Psoas muscle (tissue), 8 donors: ENCODE results near the gene COPG1. TPM values are rescaled to one million over a fixed set of nuclear protein-coding genes. Genes with fewer than 3 reads are reported as not detected.

Experiments
- ATAC-seq, 4 donors: fragments of 200-7000 bp; cut with Tn5 transposase; one replicate each; pipeline ENCODE4 v1.9.1; 2020; ENCODE audit warnings: moderate library complexity in 3 of 4, mild to moderate bottlenecking in 2 of 4
- DNase-seq, 2 donors: peaks; one replicate each; pipeline ENCODE4 v3.0.0-alpha.2; 2020
- H3K27ac ChIP-seq: fragments of 200-600 bp; one replicate; pipeline ENCODE4 v1.8.0; 2022
- H3K27me3 ChIP-seq, 3 donors: fragments of 200-600 bp in 1 of 3; one replicate each; pipeline versions ENCODE4 v1.6.1 to v1.8.0; 2013 to 2022; ENCODE audit warnings: low read length in 2 of 3, mild to moderate bottlenecking in 2 of 3, moderate library complexity in 1 of 3; ENCODE audit not compliant: insufficient read depth in 3 of 3
- H3K36me3 ChIP-seq, 2 donors: fragments of 200-600 bp in 1 of 2; one replicate each; pipeline versions ENCODE4 v1.6.1 to v1.8.0; 2013 to 2022; ENCODE audit warnings: low read depth in 1 of 2, mild to moderate bottlenecking in 1 of 2, moderate library complexity in 1 of 2; ENCODE audit not compliant: insufficient read depth in 1 of 2
- H3K4me1 ChIP-seq: fragments of 200-600 bp; one replicate; pipeline ENCODE4 v1.8.0; 2022
- H3K4me3 ChIP-seq: fragments of 200-600 bp; one replicate; pipeline ENCODE4 v1.8.0; 2022; ENCODE audit warnings: mild to moderate bottlenecking
- H3K9me3 ChIP-seq: fragments of 200-600 bp; one replicate; pipeline ENCODE4 v1.8.0; 2022
- WGBS, 3 donors: extraction: QIAGEN DNeasy Blood & Tissue Kit; methylation state at CpG; one replicate each; pipeline versions ENCODE4 v1.1.6 to v1.1.7; 2013; 5-methylcytosine and 5-hydroxymethylcytosine counted together
- intact Hi-C, 2 donors: fragments of 100-400 bp; cut with DNase I; formaldehyde crosslinking; loops; one replicate each; pipeline versions ENCODE4 v1.11.0 to v1.14.2; 2022
- long read RNA-seq, 2 donors: library from polyadenylated mRNA; unstranded; transcript quantifications; one replicate each; pipeline ENCODE4 v2.0.0, GENCODE V29; 2021
- polyA plus RNA-seq, 3 donors: library from polyadenylated mRNA; stranded (reverse); fragments of 200-250 nt; gene quantifications; one replicate each; pipeline ENCODE4 v1.2.3, GENCODE V29; 2013
- total RNA-seq, 4 donors: library from RNA; stranded (reverse); fragmentation: NEBNext Ultra II Directional in 2 of 4; extraction: Animal tissue kit (Norgen Biotek cat#: 25700) in 2 of 4; gene quantifications; one replicate each; pipeline versions ENCODE4 v1.2.1 to v1.2.4, GENCODE V29; 2021 to 2023
- TF ChIP-seq, protein P1 (sequence below): fragments of 200-600 bp; IDR thresholded peaks from one replicate; pipeline ENCODE4 v1.8.0; 2022; ENCODE audit warnings: antibody characterized with exemption
- donor health status: healthy with polysubstance abuse.
- donor health status: DM: no; HTN: no; CAD: no; lungs with moderate emphysema.
- donor health status: Bipolar disorder and iron deficiency.
- donor health status: healthy.
- donor health status: DM: yes; HTN: yes; CAD: no.
- donor health status: DM: no; HTN: no; CAD: no.
- donor health status: DM: no; HTN: no; CAD: no.
- donor health status: DM: yes; HTN: yes; CAD: no.

Gene COPG1, protein sequence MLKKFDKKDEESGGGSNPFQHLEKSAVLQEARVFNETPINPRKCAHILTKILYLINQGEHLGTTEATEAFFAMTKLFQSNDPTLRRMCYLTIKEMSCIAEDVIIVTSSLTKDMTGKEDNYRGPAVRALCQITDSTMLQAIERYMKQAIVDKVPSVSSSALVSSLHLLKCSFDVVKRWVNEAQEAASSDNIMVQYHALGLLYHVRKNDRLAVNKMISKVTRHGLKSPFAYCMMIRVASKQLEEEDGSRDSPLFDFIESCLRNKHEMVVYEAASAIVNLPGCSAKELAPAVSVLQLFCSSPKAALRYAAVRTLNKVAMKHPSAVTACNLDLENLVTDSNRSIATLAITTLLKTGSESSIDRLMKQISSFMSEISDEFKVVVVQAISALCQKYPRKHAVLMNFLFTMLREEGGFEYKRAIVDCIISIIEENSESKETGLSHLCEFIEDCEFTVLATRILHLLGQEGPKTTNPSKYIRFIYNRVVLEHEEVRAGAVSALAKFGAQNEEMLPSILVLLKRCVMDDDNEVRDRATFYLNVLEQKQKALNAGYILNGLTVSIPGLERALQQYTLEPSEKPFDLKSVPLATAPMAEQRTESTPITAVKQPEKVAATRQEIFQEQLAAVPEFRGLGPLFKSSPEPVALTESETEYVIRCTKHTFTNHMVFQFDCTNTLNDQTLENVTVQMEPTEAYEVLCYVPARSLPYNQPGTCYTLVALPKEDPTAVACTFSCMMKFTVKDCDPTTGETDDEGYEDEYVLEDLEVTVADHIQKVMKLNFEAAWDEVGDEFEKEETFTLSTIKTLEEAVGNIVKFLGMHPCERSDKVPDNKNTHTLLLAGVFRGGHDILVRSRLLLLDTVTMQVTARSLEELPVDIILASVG
- total RNA-seq, result 10 to 100 TPM; 59.7 to 85.6 (median 65.4) TPM
- 10 to 100 TPM; 58.4 to 96.1 (median 66.9) TPM for polyA plus RNA-seq
- long read RNA-seq, donor 1, transcript COPG1-201 (24 exons, 3,078 nt), result major isoform, 70 of 81 reads
- long read RNA-seq, donor 1, partial matches to known transcripts, result 8 of 81 reads
- long read RNA-seq, donor 1, other reads (novel, unspliced or antisense), result 3 of 81 reads
- long read RNA-seq, donor 2, transcript COPG1-201 (24 exons, 3,078 nt), result major isoform, 198 of 236 reads
- long read RNA-seq, donor 2, partial matches to known transcripts, result 22 of 236 reads
- long read RNA-seq, donor 2, other reads (novel, unspliced or antisense), result 15 of 236 reads

DNA sequence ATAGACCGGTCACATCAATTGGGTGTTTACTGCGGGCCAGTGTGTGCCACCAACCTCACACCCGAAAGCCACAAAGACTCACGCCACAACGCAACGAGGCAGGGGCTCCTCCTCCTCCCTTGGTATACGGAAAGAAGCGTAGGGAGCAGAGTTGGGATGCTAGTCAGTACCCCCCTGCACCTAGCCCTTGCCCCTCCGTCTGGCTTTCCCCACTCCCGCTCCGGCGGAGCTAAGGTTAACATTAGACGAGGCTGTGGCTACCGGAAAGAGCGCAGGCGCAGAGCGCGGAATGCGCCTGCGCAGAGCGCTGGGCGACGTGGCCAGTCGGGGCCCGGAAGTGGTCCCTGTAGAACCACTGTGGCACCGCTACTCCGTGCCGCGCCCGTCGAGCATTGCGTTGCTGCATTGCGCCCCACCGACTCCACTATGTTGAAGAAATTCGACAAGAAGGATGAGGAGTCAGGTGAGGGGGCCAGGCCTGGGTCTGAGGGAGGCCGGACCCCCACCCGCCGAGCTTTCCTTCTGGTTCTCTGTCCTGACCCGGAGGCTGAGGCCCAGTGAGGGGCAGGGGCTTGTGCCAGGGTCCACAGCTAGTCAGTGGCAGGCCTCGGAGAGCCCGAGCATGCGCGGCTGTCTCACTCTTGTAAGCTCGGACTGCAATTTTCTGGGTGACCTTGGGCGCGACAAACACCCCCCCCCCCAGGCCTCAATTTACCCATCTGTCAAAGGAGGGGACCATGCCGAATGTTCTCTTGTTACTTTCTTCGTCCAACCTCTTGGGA is at the start of gene COPG1:
Gene COPG1 (plus strand): TSS at position 323 of the 782 bp plus-strand sequence. CDS start 104 bp downstream, at position 427.
- Histone ChIP-seq H3K27ac (peak within 1 kb of the TSS; percentile 87), H3K27me3 (no peaks in the 10 kb centered on the region), H3K4me3 (peak within 1 kb of the TSS; percentile 80), H3K9me3 (no peaks in the 10 kb centered on the region), H3K4me1 (peaks cover 31% of the 10 kb centered on the region), H3K36me3 (peaks cover 0 to 36% of the 10 kb centered on the region in 2 donors)
- intact Hi-C loops, result loop anchor here (2.0 to 10.0 kb wide), 4 partner anchors 67 to 281 kb away; partner anchors contain the start of gene CNBP (in 2 of the 2)
- TF ChIP-seq, protein P1, sequence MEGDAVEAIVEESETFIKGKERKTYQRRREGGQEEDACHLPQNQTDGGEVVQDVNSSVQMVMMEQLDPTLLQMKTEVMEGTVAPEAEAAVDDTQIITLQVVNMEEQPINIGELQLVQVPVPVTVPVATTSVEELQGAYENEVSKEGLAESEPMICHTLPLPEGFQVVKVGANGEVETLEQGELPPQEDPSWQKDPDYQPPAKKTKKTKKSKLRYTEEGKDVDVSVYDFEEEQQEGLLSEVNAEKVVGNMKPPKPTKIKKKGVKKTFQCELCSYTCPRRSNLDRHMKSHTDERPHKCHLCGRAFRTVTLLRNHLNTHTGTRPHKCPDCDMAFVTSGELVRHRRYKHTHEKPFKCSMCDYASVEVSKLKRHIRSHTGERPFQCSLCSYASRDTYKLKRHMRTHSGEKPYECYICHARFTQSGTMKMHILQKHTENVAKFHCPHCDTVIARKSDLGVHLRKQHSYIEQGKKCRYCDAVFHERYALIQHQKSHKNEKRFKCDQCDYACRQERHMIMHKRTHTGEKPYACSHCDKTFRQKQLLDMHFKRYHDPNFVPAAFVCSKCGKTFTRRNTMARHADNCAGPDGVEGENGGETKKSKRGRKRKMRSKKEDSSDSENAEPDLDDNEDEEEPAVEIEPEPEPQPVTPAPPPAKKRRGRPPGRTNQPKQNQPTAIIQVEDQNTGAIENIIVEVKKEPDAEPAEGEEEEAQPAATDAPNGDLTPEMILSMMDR, result no peak
- peak; percentile 90 to 95 (median 92) for ATAC-seq
- peak; percentile 88 to 94 for DNase-seq
- 0 to 1% (median 0%) methylated on average over 48 of the region's 48 CpGs for WGBS, 3 donors

DNA sequence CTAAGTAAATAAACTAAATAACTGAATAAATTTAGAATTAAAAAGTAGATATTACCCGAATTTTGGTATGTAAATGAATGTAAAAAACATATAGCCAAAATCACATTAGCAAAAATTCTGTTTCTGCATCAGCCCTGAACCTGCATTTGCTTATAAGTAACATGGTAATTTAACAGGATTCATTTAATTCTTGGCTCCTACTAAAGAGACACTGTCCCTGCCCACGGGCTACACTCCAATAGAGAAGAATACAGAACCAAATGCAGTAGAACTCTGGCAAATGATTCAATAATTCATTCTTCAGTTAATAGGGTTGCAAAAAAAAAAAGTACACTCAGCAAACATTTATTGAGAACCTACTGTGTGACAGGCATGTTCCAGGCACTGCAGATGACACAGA is 44.9 kb upstream of the COPG1 start:
- Histone ChIP-seq H3K27me3 (no peaks in the 10 kb centered on the region), H3K36me3 (no peaks in the 10 kb centered on the region), H3K4me3 (no peak overlapping the region), H3K27ac (no peak overlapping the region), H3K9me3 (no peaks in the 10 kb centered on the region), H3K4me1 (peaks cover 7% of the 10 kb centered on the region)
- WGBS, 3 donors, result 65 to 74% (median 67%) methylated on average over 2 of the region's 2 CpGs
- ATAC-seq (no peak), DNase-seq (no peak)
- intact Hi-C loops, result no loop called here
- TF ChIP-seq, protein P1, result no peak

DNA sequence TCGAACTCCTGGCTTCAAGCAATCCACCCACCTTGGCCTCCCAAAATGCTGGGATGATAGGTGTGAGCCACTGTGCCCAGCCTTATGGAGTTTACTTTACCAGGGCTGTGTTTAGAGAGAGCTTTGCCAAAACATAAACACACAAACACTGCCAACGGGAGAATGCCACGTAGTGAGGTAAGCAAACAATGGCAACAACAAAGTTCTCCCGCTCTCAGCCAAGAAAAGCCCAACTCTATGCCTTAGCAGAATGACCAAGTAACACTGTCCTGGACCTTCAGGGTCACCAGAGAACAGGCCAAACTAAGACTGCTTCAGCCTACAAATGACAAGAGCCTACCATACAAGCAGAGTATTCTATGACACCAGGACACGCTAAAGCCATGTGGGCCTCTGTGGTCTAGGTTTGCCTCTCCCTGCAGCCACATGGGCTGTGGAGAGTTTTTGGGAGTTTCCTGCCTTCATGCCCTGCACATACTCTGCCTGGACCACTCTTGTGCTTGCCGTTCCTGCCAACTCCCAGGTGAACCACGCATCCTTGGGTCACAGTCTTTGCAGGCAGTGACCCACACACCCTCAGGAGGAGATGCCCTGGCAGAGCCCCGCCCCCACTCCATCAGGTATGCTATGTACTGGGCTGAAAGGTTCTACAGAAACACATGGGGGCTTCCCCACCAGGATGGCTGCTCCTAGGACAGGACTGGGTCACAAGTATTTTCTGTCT is 44.1 kb upstream of the COPG1 start:
- Histone ChIP-seq H3K36me3 (no peaks in the 10 kb centered on the region), H3K9me3 (no peaks in the 10 kb centered on the region), H3K27me3 (no peaks in the 10 kb centered on the region), H3K4me1 (no peaks in the 10 kb centered on the region), H3K4me3 (no peak overlapping the region), H3K27ac (no peak overlapping the region)
- DNase-seq (no peak), ATAC-seq (peak; percentile 13 to 50 (median 38))
- 71 to 85% (median 76%) methylated on average over 8 of the region's 8 CpGs for WGBS, 3 donors
- TF ChIP-seq, protein P1, result no peak
- intact Hi-C loops, result no loop called here
